ENCODE results near the gene TMEM214. TPM values are rescaled to one million over a fixed set of nuclear protein-coding genes. Genes with fewer than 3 reads are reported as not detected.

The TMEM214 gene
- total RNA-seq, 2 experiments from 2014 or later: 22.0 to 24.6 TPM

- Mint-ChIP-seq H3K36me3 (ENCODE audit: low read depth) (peaks cover 1% of the 10 kb centered on the region), H3K27me3 (no peaks in the 10 kb centered on the region), H3K9me3 (no peaks in the 10 kb centered on the region), H3K27ac (no peak overlapping the region), H3K4me3 (peak overlapping the region; percentile 83), H3K4me1 (ENCODE audit: low read depth) (peaks cover 64% of the 10 kb centered on the region)
- TF ChIP-seq, protein P1, sequence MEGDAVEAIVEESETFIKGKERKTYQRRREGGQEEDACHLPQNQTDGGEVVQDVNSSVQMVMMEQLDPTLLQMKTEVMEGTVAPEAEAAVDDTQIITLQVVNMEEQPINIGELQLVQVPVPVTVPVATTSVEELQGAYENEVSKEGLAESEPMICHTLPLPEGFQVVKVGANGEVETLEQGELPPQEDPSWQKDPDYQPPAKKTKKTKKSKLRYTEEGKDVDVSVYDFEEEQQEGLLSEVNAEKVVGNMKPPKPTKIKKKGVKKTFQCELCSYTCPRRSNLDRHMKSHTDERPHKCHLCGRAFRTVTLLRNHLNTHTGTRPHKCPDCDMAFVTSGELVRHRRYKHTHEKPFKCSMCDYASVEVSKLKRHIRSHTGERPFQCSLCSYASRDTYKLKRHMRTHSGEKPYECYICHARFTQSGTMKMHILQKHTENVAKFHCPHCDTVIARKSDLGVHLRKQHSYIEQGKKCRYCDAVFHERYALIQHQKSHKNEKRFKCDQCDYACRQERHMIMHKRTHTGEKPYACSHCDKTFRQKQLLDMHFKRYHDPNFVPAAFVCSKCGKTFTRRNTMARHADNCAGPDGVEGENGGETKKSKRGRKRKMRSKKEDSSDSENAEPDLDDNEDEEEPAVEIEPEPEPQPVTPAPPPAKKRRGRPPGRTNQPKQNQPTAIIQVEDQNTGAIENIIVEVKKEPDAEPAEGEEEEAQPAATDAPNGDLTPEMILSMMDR (IDR thresholded peaks at IDR 0.05): no peak
- Histone ChIP-seq H3K36me3 (ENCODE audit: insufficient read depth, low read length) (no peaks in the 10 kb centered on the region), H3K4me1 (ENCODE audit: insufficient read depth, low read length) (peaks cover 46% of the 10 kb centered on the region), H3K9me3 (ENCODE audit: control insufficient read depth in 1 of 2, insufficient read depth in 1 of 2, low read length in 2 of 2) (no peaks in the 10 kb centered on the region), H3K27ac (ENCODE audit: low read depth in 1 of 2, low read length in 2 of 2) (no peak overlapping the region), H3K4me3 (ENCODE audit: low read length) (no peak overlapping the region), H3K27me3 (ENCODE audit: control insufficient read depth in 1 of 2, insufficient read depth in 2 of 2, low read length in 2 of 2) (no peaks in the 10 kb centered on the region)
- intact Hi-C loops (cut with DNase I, micrococcal nuclease): no loop called here
- POLR2A ChIA-PET: interaction anchor here (13.4 kb wide), 1 partner anchor 21 kb away, joined by 301 read pairs; the partner anchor contains the start of gene AGBL5
- DNase-seq (no peak), ATAC-seq (ENCODE audit: poor library complexity) (no peak)
- CTCF ChIA-PET: interaction anchor here (0.6 kb wide), 1 partner anchor 32 kb away, joined by 3 read pairs; no protein-coding TSS in a partner anchor
Observed at GRCh38 chr2:27076323-27076722, 43.6 kb downstream of the TMEM214 start.

DNA sequence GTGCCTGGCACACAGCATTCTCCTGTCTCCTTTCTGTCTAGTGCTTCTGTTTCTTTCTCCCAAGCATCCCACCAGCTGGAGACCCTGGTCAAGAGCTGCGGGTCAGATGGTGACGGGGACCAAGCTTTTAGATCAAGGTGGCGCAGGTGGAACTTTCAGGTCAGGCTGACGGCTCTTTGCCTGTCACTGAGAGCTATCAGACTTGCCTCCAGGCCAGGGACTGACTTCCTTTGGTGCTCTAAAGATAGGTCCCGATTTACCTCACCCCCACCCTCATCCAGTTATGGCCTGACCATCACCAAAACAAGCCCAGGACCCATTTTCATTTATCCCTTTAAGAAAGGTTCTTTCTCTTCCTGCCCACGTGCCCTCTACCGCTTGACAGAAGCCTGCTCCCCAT, 44.5 kb downstream of the TMEM214 start:
- no peak overlapping the region for H3K4me3 Mint-ChIP-seq
- H3K4me1 Mint-ChIP-seq (ENCODE audit: low read depth): peaks cover 66% of the 10 kb centered on the region
- Histone ChIP-seq H3K36me3 (ENCODE audit: insufficient read depth, low read length) (no peaks in the 10 kb centered on the region), H3K4me3 (ENCODE audit: low read length) (no peak overlapping the region), H3K27me3 (ENCODE audit: control insufficient read depth in 1 of 2, insufficient read depth in 2 of 2, low read length in 2 of 2) (no peaks in the 10 kb centered on the region), H3K9me3 (ENCODE audit: control insufficient read depth in 1 of 2, insufficient read depth in 1 of 2, low read length in 2 of 2) (no peaks in the 10 kb centered on the region), H3K4me1 (ENCODE audit: insufficient read depth, low read length) (peaks cover 51% of the 10 kb centered on the region), H3K27ac (ENCODE audit: low read depth in 1 of 2, low read length in 2 of 2) (no peak overlapping the region)
- TF ChIP-seq, protein P1 (IDR thresholded peaks at IDR 0.05): no peak
- intact Hi-C loops (cut with DNase I, micrococcal nuclease): no loop called here
- H3K27ac Mint-ChIP-seq: no peak overlapping the region
- H3K9me3 Mint-ChIP-seq: no peaks in the 10 kb centered on the region
- ChIA-PET CTCF (no interaction called here), POLR2A (interaction anchor here (13.4 kb wide), 1 partner anchor 22 kb away, joined by 301 read pairs; the partner anchor contains the start of gene AGBL5)
- no peak for DNase-seq
- H3K27me3 Mint-ChIP-seq: no peaks in the 10 kb centered on the region
- no peak for ATAC-seq (ENCODE audit: poor library complexity)
- no peaks in the 10 kb centered on the region for H3K36me3 Mint-ChIP-seq (ENCODE audit: low read depth)

GRCh38 chr2:27078267-27079194, 45.8 kb downstream of the TMEM214 start, which contains the start of gene EMILIN1:
Gene EMILIN1, plus strand, starts transcription at chr2:27078615. Its CDS starts 451 bp downstream, at chr2:27079066.
- DNase-seq (no peak), ATAC-seq (ENCODE audit: poor library complexity) (no peak)
- Histone ChIP-seq H3K4me3 (ENCODE audit: low read length) (no peak within 1 kb of the TSS), H3K4me1 (ENCODE audit: insufficient read depth, low read length) (peaks cover 50% of the 10 kb centered on the region), H3K27me3 (ENCODE audit: control insufficient read depth in 1 of 2, insufficient read depth in 2 of 2, low read length in 2 of 2) (no peaks in the 10 kb centered on the region), H3K36me3 (ENCODE audit: insufficient read depth, low read length) (no peaks in the 10 kb centered on the region), H3K27ac (ENCODE audit: low read depth in 1 of 2, low read length in 2 of 2) (no peak within 1 kb of the TSS), H3K9me3 (ENCODE audit: control insufficient read depth in 1 of 2, insufficient read depth in 1 of 2, low read length in 2 of 2) (no peaks in the 10 kb centered on the region)
- no peak within 1 kb of the TSS for H3K4me3 Mint-ChIP-seq
- no peaks in the 10 kb centered on the region for H3K27me3 Mint-ChIP-seq
- peaks cover 53% of the 10 kb centered on the region for H3K4me1 Mint-ChIP-seq (ENCODE audit: low read depth)
- intact Hi-C loops (cut with DNase I, micrococcal nuclease): no loop called here
- ChIA-PET CTCF (no interaction called here), POLR2A (interaction anchor here (9.9 kb wide), 1 partner anchor 8 kb away, joined by 161 read pairs; the partner anchor contains the start of gene OST4)
- H3K9me3 Mint-ChIP-seq: no peaks in the 10 kb centered on the region
- TF ChIP-seq, protein P1 (IDR thresholded peaks at IDR 0.05): no peak
- H3K36me3 Mint-ChIP-seq (ENCODE audit: low read depth): no peaks in the 10 kb centered on the region
- H3K27ac Mint-ChIP-seq: no peak within 1 kb of the TSS

All from CD4-positive, alpha-beta T cell (primary cell).